Measurements from ENCODE around the gene FAM177B. TPM values are rescaled to one million over a fixed set of nuclear protein-coding genes. Genes with fewer than 3 reads are reported as not detected.
A peak's percentile ranks its signal among the peaks of the same experiment; 100 is the strongest.

FAM177B gene
- total and polyA plus RNA-seq, 2 donors from 2014 or later = 1.1 TPM; not detected in 1

DNA sequence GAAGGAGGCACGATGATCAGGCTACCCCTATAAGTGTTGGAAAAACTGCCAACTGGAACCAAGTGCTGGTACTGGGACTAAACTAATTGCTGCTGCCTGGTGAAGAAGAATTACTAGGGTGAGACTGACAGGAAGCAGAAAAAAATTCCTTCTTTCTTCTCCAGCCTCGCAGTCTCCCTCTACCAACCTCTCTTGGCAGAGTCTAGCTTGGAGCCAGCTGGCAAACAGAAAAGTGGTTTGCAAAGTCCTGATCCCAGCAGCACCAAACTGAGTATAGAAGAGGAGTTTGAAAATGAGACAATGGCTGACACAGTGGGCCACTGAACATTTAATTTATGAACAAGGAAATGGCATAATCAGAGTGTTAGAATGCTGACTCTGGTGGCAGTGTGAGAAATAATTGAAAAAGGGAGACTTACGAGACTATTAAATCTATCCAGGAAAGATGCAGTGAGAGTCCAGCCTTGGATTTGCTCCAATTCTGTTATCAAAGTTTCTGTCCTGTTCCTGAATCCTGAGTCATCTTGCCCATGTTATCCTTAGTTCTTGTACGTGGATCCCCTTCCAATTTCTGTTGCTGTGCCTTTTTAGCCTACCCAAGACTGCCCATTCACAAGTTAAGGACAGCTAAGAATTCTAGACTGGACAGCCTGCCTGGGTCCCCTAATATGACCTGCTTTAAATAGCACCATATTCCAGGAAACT is 54.2 kb downstream of the FAM177B start:
- DNase-seq (no peak), FAIRE-seq (no peak)
- TF ChIP-seq, protein P1, sequence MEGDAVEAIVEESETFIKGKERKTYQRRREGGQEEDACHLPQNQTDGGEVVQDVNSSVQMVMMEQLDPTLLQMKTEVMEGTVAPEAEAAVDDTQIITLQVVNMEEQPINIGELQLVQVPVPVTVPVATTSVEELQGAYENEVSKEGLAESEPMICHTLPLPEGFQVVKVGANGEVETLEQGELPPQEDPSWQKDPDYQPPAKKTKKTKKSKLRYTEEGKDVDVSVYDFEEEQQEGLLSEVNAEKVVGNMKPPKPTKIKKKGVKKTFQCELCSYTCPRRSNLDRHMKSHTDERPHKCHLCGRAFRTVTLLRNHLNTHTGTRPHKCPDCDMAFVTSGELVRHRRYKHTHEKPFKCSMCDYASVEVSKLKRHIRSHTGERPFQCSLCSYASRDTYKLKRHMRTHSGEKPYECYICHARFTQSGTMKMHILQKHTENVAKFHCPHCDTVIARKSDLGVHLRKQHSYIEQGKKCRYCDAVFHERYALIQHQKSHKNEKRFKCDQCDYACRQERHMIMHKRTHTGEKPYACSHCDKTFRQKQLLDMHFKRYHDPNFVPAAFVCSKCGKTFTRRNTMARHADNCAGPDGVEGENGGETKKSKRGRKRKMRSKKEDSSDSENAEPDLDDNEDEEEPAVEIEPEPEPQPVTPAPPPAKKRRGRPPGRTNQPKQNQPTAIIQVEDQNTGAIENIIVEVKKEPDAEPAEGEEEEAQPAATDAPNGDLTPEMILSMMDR (IDR thresholded peaks at IDR 0.05; ENCODE audit: borderline replicate concordance, extremely low read depth, insufficient read depth) = no peak
- Histone ChIP-seq H3K9me3 (ENCODE audit: control insufficient read depth in 2 of 3, insufficient read depth in 1 of 3, low read length in 3 of 3) (no peaks in the 10 kb centered on the region), H3K36me3 (ENCODE audit: control insufficient read depth in 2 of 3, insufficient read depth in 3 of 3, low read length in 3 of 3) (no peaks in the 10 kb centered on the region), H3K27ac (ENCODE audit: low read depth in 2 of 2, low read length in 2 of 2) (no peak overlapping the region), H3K4me3 (ENCODE audit: low read length in 3 of 3) (no peak overlapping the region), H3K4me1 (ENCODE audit: control insufficient read depth in 2 of 3, insufficient read depth in 2 of 3, low read depth in 1 of 3, low read length in 3 of 3) (peaks cover 0 to 8% (median 3%) of the 10 kb centered on the region in 3 donors), H3K9ac (ENCODE audit: low read length in 3 of 3) (no peak overlapping the region), H3K27me3 (ENCODE audit: control insufficient read depth, insufficient read depth, low read length) (no peaks in the 10 kb centered on the region)
- intact Hi-C loops (cut with DNase I) = no loop called here

DNA sequence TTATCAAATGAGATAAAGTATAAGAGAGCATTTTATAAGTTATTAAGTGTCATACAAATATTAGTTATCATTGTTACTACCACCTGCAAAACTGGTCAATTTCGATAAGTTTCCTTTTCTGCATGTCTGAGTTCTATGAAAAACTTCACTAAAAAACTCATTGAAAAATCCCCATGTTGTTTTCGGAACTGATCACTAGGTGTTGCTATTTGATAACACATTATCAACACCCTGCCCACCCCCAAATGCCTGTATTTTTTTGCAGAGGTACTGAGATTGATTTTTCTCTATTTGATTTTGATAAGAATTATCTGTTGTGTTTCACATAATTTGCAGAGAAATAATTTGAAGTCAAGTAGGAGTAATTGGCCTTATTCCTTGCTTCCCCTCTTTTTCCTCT is 55.7 kb downstream of the FAM177B start:
- Histone ChIP-seq H3K9me3 (ENCODE audit: control insufficient read depth in 2 of 3, insufficient read depth in 1 of 3, low read length in 3 of 3) (no peaks in the 10 kb centered on the region), H3K27ac (ENCODE audit: low read depth in 2 of 2, low read length in 2 of 2) (no peak overlapping the region), H3K9ac (ENCODE audit: low read length in 3 of 3) (no peak overlapping the region), H3K27me3 (ENCODE audit: control insufficient read depth, insufficient read depth, low read length) (no peaks in the 10 kb centered on the region), H3K4me1 (ENCODE audit: control insufficient read depth in 2 of 3, insufficient read depth in 2 of 3, low read depth in 1 of 3, low read length in 3 of 3) (peaks cover 0 to 8% (median 3%) of the 10 kb centered on the region in 3 donors), H3K36me3 (ENCODE audit: control insufficient read depth in 2 of 3, insufficient read depth in 3 of 3, low read length in 3 of 3) (no peaks in the 10 kb centered on the region), H3K4me3 (ENCODE audit: low read length in 3 of 3) (no peak overlapping the region)
- DNase-seq (peak in 2 of 5 donors; percentile 34 to 40), FAIRE-seq (peak; percentile 89)
- intact Hi-C loops (cut with DNase I) = no loop called here
- TF ChIP-seq, protein P1 (IDR thresholded peaks at IDR 0.05; ENCODE audit: borderline replicate concordance, extremely low read depth, insufficient read depth) = peak; percentile 62

- TF ChIP-seq, protein P1 (IDR thresholded peaks at IDR 0.05; ENCODE audit: borderline replicate concordance, extremely low read depth, insufficient read depth) = peak; percentile 9
- Histone ChIP-seq H3K27ac (ENCODE audit: low read depth in 2 of 2, low read length in 2 of 2) (no peak overlapping the region), H3K9me3 (ENCODE audit: control insufficient read depth in 2 of 3, insufficient read depth in 1 of 3, low read length in 3 of 3) (no peaks in the 10 kb centered on the region), H3K9ac (ENCODE audit: low read length in 3 of 3) (no peak overlapping the region), H3K27me3 (ENCODE audit: control insufficient read depth, insufficient read depth, low read length) (no peaks in the 10 kb centered on the region), H3K4me3 (ENCODE audit: low read length in 3 of 3) (no peak overlapping the region), H3K4me1 (ENCODE audit: control insufficient read depth in 2 of 3, insufficient read depth in 2 of 3, low read depth in 1 of 3, low read length in 3 of 3) (peaks cover 0 to 8% (median 6%) of the 10 kb centered on the region in 3 donors), H3K36me3 (ENCODE audit: control insufficient read depth in 2 of 3, insufficient read depth in 3 of 3, low read length in 3 of 3) (no peaks in the 10 kb centered on the region)
- FAIRE-seq = no peak
- intact Hi-C loops (cut with DNase I) = loop anchor here (5.0 kb wide), 1 partner anchor 292 kb away; no protein-coding TSS in a partner anchor
- peak in 1 of 5 donors; percentile 74 for DNase-seq
These were observed 57.9 kb downstream of the FAM177B start for GRCh38 chr1:222794656-222795474.
